Neural cell (in vitro differentiated cells): ENCODE data around the gene PLEKHA3.

Experiments used
- EP300 ChIP-seq: fragments of 450-650 bp; conservative IDR thresholded peaks from 2 replicates; pipeline ENCODE4 v1.6.1; 2014; ENCODE audit warnings: antibody characterized with exemption, mild to moderate bottlenecking, moderate library complexity; ENCODE audit not compliant: poor library complexity, severe bottlenecking
- EZH2 ChIP-seq: fragments of 200-600, 300-800 bp; shearing (Covaris generic), sonication (generic); IDR thresholded peaks from 2 replicates; pipeline ENCODE4 v1.6.1; 2014; ENCODE audit warnings: antibody characterized with exemption, low read length, borderline replicate concordance, mild to moderate bottlenecking; ENCODE audit not compliant: insufficient read depth, poor library complexity, severe bottlenecking
- MXI1 ChIP-seq: fragments of 450-650 bp; conservative IDR thresholded peaks from 2 replicates; pipeline ENCODE4 v1.6.1; 2014; ENCODE audit warnings: antibody characterized with exemption, mild to moderate bottlenecking; ENCODE audit not compliant: poor library complexity, severe bottlenecking
- POLR2AphosphoS5 ChIP-seq: IDR thresholded peaks from 2 replicates; pipeline ENCODE4 v1.6.1; 2012
- RAD21 ChIP-seq: fragments of 450-650 bp; conservative IDR thresholded peaks from 2 replicates; pipeline ENCODE4 v1.6.1; 2014; ENCODE audit warnings: antibody characterized with exemption, mild to moderate bottlenecking, moderate library complexity
- SMC3 ChIP-seq: fragments of 450-650 bp; conservative IDR thresholded peaks from 2 replicates; pipeline ENCODE4 v1.6.1; 2014; ENCODE audit warnings: antibody characterized with exemption, mild to moderate bottlenecking, moderate library complexity; ENCODE audit not compliant: poor library complexity
- TAF1 ChIP-seq: IDR thresholded peaks from 2 replicates; pipeline ENCODE4 v1.6.1; 2012; ENCODE audit warnings: low read depth
- TF ChIP-seq, protein P1 (sequence below): fragments of 450-650 bp; IDR thresholded peaks from 2 replicates; pipeline ENCODE4 v1.5.1; 2014; ENCODE audit warnings: antibody characterized with exemption, mild to moderate bottlenecking, moderate library complexity; ENCODE audit not compliant: poor library complexity, severe bottlenecking
- TF ChIP-seq, protein P2 (sequence below): IDR thresholded peaks from 2 replicates; pipeline ENCODE4 v1.6.1; 2012; ENCODE audit warnings: borderline replicate concordance

DNA sequence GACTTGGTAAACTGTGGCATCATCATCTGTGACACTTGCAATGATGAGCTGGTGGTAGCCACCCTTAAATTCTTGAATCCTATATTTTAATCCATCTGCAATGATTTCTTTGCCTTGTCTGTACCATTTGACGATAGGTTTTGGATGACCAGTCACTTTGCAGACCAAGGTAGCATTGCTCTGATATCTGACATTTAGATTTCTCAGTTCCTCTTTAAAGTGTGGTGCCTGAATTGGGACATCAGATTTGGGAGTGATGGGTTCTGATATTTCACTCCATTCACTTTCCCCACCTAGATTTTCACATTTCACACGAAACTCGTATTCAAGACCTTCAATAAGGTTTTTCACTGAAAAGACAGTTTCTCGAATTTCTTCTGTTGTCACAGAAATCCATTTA lies 55.8 kb downstream of the PLEKHA3 start:
- TF ChIP-seq EP300 (no peak), EZH2 (no peak), POLR2AphosphoS5 (no peak), TAF1 (no peak), RAD21 (no peak), MXI1 (no peak), SMC3 (no peak)
- TF ChIP-seq, protein P1, sequence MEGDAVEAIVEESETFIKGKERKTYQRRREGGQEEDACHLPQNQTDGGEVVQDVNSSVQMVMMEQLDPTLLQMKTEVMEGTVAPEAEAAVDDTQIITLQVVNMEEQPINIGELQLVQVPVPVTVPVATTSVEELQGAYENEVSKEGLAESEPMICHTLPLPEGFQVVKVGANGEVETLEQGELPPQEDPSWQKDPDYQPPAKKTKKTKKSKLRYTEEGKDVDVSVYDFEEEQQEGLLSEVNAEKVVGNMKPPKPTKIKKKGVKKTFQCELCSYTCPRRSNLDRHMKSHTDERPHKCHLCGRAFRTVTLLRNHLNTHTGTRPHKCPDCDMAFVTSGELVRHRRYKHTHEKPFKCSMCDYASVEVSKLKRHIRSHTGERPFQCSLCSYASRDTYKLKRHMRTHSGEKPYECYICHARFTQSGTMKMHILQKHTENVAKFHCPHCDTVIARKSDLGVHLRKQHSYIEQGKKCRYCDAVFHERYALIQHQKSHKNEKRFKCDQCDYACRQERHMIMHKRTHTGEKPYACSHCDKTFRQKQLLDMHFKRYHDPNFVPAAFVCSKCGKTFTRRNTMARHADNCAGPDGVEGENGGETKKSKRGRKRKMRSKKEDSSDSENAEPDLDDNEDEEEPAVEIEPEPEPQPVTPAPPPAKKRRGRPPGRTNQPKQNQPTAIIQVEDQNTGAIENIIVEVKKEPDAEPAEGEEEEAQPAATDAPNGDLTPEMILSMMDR = no peak
- TF ChIP-seq, protein P2, sequence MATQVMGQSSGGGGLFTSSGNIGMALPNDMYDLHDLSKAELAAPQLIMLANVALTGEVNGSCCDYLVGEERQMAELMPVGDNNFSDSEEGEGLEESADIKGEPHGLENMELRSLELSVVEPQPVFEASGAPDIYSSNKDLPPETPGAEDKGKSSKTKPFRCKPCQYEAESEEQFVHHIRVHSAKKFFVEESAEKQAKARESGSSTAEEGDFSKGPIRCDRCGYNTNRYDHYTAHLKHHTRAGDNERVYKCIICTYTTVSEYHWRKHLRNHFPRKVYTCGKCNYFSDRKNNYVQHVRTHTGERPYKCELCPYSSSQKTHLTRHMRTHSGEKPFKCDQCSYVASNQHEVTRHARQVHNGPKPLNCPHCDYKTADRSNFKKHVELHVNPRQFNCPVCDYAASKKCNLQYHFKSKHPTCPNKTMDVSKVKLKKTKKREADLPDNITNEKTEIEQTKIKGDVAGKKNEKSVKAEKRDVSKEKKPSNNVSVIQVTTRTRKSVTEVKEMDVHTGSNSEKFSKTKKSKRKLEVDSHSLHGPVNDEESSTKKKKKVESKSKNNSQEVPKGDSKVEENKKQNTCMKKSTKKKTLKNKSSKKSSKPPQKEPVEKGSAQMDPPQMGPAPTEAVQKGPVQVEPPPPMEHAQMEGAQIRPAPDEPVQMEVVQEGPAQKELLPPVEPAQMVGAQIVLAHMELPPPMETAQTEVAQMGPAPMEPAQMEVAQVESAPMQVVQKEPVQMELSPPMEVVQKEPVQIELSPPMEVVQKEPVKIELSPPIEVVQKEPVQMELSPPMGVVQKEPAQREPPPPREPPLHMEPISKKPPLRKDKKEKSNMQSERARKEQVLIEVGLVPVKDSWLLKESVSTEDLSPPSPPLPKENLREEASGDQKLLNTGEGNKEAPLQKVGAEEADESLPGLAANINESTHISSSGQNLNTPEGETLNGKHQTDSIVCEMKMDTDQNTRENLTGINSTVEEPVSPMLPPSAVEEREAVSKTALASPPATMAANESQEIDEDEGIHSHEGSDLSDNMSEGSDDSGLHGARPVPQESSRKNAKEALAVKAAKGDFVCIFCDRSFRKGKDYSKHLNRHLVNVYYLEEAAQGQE = no peak
